HEK293T (cell line): ENCODE data around the gene CAMK1.

Experiments
- ARNT ChIP-seq: fragments of 450-650 bp; IDR thresholded peaks from 2 replicates; pipeline ENCODE4 v1.6.1; 2017; ENCODE audit warnings: mild to moderate bottlenecking
- NFRKB ChIP-seq: fragments of 450-650 bp; IDR thresholded peaks from 2 replicates; pipeline ENCODE4 v1.6.1; 2016; ENCODE audit warnings: mild to moderate bottlenecking, moderate library complexity
- SP1 ChIP-seq: fragments of 450-650 bp; IDR thresholded peaks from 2 replicates; pipeline ENCODE4 v1.6.1; 2017

DNA sequence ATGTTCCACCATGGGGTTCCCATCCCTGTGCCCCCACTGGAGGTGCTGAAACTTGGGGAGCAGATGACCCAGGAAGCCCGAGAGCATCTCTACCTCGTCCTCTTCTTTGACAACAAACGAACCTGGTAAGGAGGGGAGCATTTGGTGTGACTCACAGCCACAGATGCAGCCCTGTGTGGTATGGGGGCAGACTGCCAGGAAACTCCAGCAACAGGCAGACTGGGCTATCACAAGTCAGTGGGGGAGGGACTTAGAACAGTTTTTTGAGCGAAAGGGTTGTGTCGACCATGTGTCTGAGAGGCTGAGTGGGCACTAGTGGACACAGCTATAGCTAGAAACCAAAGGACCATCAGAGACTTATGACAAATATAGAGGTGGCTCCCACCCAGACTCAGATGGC is 23.4 kb downstream of the CAMK1 start:
- TF ChIP-seq NFRKB: no peak
- TF ChIP-seq SP1: no peak
- no peak for TF ChIP-seq ARNT
